Measurements from ENCODE around the gene RGPD5.
"Not testable (repeated sequence)": the region's sequence is repeated elsewhere in the genome, so short reads cannot be mapped to it uniquely, and the experiment has no call there.

DNA sequence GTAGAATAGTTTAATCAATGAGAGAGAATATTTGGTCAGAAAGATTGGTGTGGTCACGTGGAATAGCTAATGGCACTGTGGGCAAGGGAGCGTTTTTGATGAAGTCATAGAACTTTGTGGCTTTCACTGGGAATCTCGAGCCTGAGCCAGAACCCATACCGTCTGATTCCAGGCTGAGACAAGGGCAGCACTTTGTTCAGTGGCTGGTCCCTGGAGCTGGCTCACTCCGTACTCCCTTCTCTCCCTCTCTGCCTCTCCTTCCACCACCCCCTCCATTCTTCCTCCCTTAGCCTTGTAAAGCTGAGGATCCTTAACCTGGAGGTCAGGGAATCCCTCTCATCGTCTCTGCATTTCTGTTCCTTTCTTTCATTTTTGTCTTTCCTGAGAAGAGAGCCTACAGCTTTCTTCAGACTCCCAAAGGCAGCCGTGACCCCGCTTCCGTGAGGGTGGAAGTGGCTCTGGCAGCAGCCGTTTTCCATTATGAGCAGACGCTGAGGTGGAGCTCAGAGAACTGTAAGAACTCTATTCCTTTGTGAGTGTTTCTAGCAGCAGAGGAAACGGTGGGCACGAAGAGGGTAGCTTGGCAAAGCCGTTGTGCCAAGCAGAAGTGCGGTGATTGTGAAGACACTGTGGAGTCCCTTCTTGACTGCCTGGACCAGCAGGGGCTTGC lies 12.8 kb upstream of the RGPD5 start:
- TF ChIP-seq, protein P1, sequence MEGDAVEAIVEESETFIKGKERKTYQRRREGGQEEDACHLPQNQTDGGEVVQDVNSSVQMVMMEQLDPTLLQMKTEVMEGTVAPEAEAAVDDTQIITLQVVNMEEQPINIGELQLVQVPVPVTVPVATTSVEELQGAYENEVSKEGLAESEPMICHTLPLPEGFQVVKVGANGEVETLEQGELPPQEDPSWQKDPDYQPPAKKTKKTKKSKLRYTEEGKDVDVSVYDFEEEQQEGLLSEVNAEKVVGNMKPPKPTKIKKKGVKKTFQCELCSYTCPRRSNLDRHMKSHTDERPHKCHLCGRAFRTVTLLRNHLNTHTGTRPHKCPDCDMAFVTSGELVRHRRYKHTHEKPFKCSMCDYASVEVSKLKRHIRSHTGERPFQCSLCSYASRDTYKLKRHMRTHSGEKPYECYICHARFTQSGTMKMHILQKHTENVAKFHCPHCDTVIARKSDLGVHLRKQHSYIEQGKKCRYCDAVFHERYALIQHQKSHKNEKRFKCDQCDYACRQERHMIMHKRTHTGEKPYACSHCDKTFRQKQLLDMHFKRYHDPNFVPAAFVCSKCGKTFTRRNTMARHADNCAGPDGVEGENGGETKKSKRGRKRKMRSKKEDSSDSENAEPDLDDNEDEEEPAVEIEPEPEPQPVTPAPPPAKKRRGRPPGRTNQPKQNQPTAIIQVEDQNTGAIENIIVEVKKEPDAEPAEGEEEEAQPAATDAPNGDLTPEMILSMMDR (IDR thresholded peaks at IDR 0.05; ENCODE audit: borderline replicate concordance, extremely low read depth, low read length, poor library complexity, severe bottlenecking), result not testable (repeated sequence)
- not testable (repeated sequence) for TF ChIP-seq EZH2 (IDR thresholded peaks at IDR 0.05; ENCODE audit: borderline replicate concordance, low read depth, low read length, severe bottlenecking)

All from DND-41 (cell line).